IMR-90 (cell line): ENCODE data around the gene PITPNM3. TPM values are rescaled to one million over a fixed set of nuclear protein-coding genes. Genes with fewer than 3 reads are reported as not detected.

Experiments used
- ATAC-seq: fragments of 200-7000 bp; cut with Tn5 transposase; 2 replicates; pipeline ENCODE4 v1.9.1; 2020; ENCODE audit warnings: low read depth, mild to moderate bottlenecking, moderate library complexity
- BruUV-seq: library from RNA; stranded (reverse); fragments of 400-500 nt; replicated peaks from 2 replicates; lab custom pipeline; 2021; lab: Mats Ljungman, UMichigan
- CTCF ChIA-PET: fragments of 300-600 bp; formaldehyde crosslinking; extraction: SDS; loops from one replicate; lab custom pipeline; 2021; ENCODE audit warnings: antibody characterized with exemption; lab: Yijun Ruan, JAX
- POLR2A ChIA-PET: fragments of 300-600 bp; sonication (Branson Sonifier 250); formaldehyde crosslinking; loops from one replicate; lab custom pipeline; 2022; ENCODE audit warnings: antibody characterized with exemption; ENCODE audit not compliant: unreplicated experiment; lab: Charles Lee
- DNase-seq: peaks from one replicate; pipeline ENCODE4 v3.0.0; 2013
- H2AFZ ChIP-seq: replicated peaks from 2 replicates; pipeline ENCODE3; 2013; ENCODE audit warnings: low read length, mild to moderate bottlenecking; ENCODE audit not compliant: poor library complexity
- H2AK5ac ChIP-seq: 2 replicates; pipeline ENCODE4 v1.6.1; 2013; ENCODE audit warnings: low read depth, low read length, inconsistent platforms
- H2AK9ac ChIP-seq: replicated peaks from 2 replicates; pipeline ENCODE3; 2013; ENCODE audit warnings: mild to moderate bottlenecking, low read depth, low read length, moderate library complexity; ENCODE audit not compliant: poor library complexity
- H2BK120ac ChIP-seq: 2 replicates; pipeline ENCODE4 v1.6.1; 2013; ENCODE audit warnings: low read depth, low read length, inconsistent platforms
- H2BK15ac ChIP-seq: 3 replicates; pipeline ENCODE4 v1.6.1; 2013; ENCODE audit warnings: low read depth, low read length, inconsistent platforms
- H2BK20ac ChIP-seq: 2 replicates; pipeline ENCODE4 v1.6.1; 2013; ENCODE audit warnings: low read depth, mild to moderate bottlenecking, inconsistent platforms, low read length, moderate library complexity
- H2BK5ac ChIP-seq: 2 replicates; pipeline ENCODE4 v1.6.1; 2013; ENCODE audit warnings: mild to moderate bottlenecking, low read depth, low read length, inconsistent platforms; ENCODE audit not compliant: poor library complexity, severe bottlenecking
- H3K14ac ChIP-seq: replicated peaks from 2 replicates; pipeline ENCODE4 v1.6.1; 2013; ENCODE audit warnings: low read depth, low read length, inconsistent platforms
- H3K18ac ChIP-seq: 2 replicates; pipeline ENCODE4 v1.6.1; 2013; ENCODE audit warnings: low read depth, low read length, control low read depth
- H3K23ac ChIP-seq: 2 replicates; pipeline ENCODE4 v1.6.1; 2013; ENCODE audit warnings: low read depth, low read length, inconsistent platforms
- H3K27ac ChIP-seq: 2 replicates; pipeline ENCODE4 v1.5.1; 2013; ENCODE audit warnings: mild to moderate bottlenecking, control low read depth, low read length; ENCODE audit not compliant: insufficient read depth
- H3K27me3 ChIP-seq: 2 replicates; pipeline ENCODE4 v1.6.1; 2013; ENCODE audit warnings: low read length; ENCODE audit not compliant: control insufficient read depth, insufficient read depth
- H3K36me3 ChIP-seq: 2 replicates; pipeline ENCODE4 v1.6.1; 2013; ENCODE audit warnings: low read length, mixed read lengths; ENCODE audit not compliant: control insufficient read depth, insufficient read depth
- H3K4ac ChIP-seq: 2 replicates; pipeline ENCODE4 v1.6.1; 2013; ENCODE audit warnings: low read depth, low read length, inconsistent platforms
- H3K4me1 ChIP-seq: 2 replicates; pipeline ENCODE4 v1.6.1; 2013; ENCODE audit warnings: low read length, mixed read lengths; ENCODE audit not compliant: control insufficient read depth, insufficient read depth
- H3K4me2 ChIP-seq: 2 replicates; pipeline ENCODE4 v1.6.1; 2013; ENCODE audit warnings: low read depth, mild to moderate bottlenecking, control low read depth, low read length, moderate library complexity
- H3K4me3 ChIP-seq: 2 replicates; pipeline ENCODE4 v1.5.1; 2013; ENCODE audit warnings: low read depth, mild to moderate bottlenecking, control low read depth, low read length, moderate library complexity; ENCODE audit not compliant: insufficient read depth
- H3K56ac ChIP-seq: 2 replicates; pipeline ENCODE4 v1.6.1; 2013; ENCODE audit warnings: low read length, inconsistent platforms; ENCODE audit not compliant: insufficient read depth; ENCODE audit errors: extremely low read depth
- H3K79me1 ChIP-seq, 2 experiments: 2 replicates each; pipeline ENCODE4 v1.6.1; 2013; ENCODE audit warnings: low read length in 2 of 2, inconsistent platforms in 1 of 2, low read depth in 1 of 2
- H3K9ac ChIP-seq: 2 replicates; pipeline ENCODE4 v1.6.1; 2013; ENCODE audit warnings: low read depth, low read length, control low read depth
- H3K9me1 ChIP-seq: 2 replicates; pipeline ENCODE4 v1.6.1; 2013; ENCODE audit warnings: low read length, inconsistent platforms; ENCODE audit not compliant: insufficient read depth
- H3K9me3 ChIP-seq: 2 replicates; pipeline ENCODE4 v1.6.1; 2013; ENCODE audit warnings: low read length; ENCODE audit not compliant: control insufficient read depth, insufficient read depth
- H4K20me1 ChIP-seq: 2 replicates; pipeline ENCODE4 v1.6.1; 2013; ENCODE audit warnings: low read length, inconsistent platforms; ENCODE audit not compliant: insufficient read depth
- H4K5ac ChIP-seq: 2 replicates; pipeline ENCODE4 v1.6.1; 2013; ENCODE audit warnings: mild to moderate bottlenecking, low read depth, low read length, control low read depth
- H4K8ac ChIP-seq, 2 experiments: 2 replicates each; pipeline ENCODE4 v1.6.1; 2013; ENCODE audit warnings: low read depth in 2 of 2, low read length in 2 of 2, control low read depth in 1 of 2, inconsistent platforms in 1 of 2
- H4K91ac ChIP-seq: 2 replicates; pipeline ENCODE4 v1.6.1; 2013; ENCODE audit warnings: low read depth, low read length, inconsistent platforms; ENCODE audit not compliant: insufficient read depth
- MAFK ChIP-seq: IDR thresholded peaks from 2 replicates; pipeline ENCODE4 v1.6.1; 2012; ENCODE audit warnings: low read depth, low read length, improper control_type of control experiment
- MXI1 ChIP-seq: IDR thresholded peaks from 2 replicates; pipeline ENCODE4 v1.6.1; 2012; ENCODE audit warnings: low read depth, mild to moderate bottlenecking, low read length, moderate library complexity, borderline replicate concordance
- WGBS, 2 experiments: methylation state at CpG; one replicate each; pipeline versions ENCODE4 v1.1.5 to v1.1.7; 2013; ENCODE audit warnings: missing lambda C conversion rate in 2 of 2; ENCODE audit not compliant: insufficient read length in 1 of 2; ENCODE audit errors: extremely low coverage in 2 of 2; 5-methylcytosine and 5-hydroxymethylcytosine counted together
- dilution Hi-C: fragments of 300-500 bp; cut with HindIII; formaldehyde crosslinking; loops from one replicate; pipeline ENCODE4 v1.14.3; 2018; ENCODE audit warnings: low sequenced_read_pairs; ENCODE audit not compliant: unreplicated experiment
- in situ Hi-C: fragments of 300-500 bp; cut with MboI; formaldehyde crosslinking; loops from 3 replicates; pipeline ENCODE4 v1.14.3; 2019; ENCODE audit warnings: low sequenced_read_pairs, inconsistent platforms, mixed read lengths
- intact Hi-C: fragments of 100-400 bp; cut with micrococcal nuclease; formaldehyde crosslinking; loops from 2 replicates; pipeline ENCODE4 v1.10.0; 2022
- polyA plus RNA-seq, 3 experiments: library from polyadenylated mRNA; depleted of rRNA; stranded (reverse); fragments of >200 nt; gene quantifications; 2 replicates each; pipeline ENCODE4 v1.2.3, GENCODE V29; 2012; ENCODE audit warnings: low replicate concordance in 1 of 3
- total RNA-seq: library from RNA; depleted of rRNA; stranded (reverse); fragments of >200 nt; gene quantifications from 2 replicates; pipeline ENCODE4 v1.2.3, GENCODE V29; 2012

Gene PITPNM3
- total and polyA plus RNA-seq, 2 of the 4 experiments (the other 2 are of a cell fraction) = 0.54 to 1.7 TPM

GRCh38 chr17:6583411-6583810, 27.1 kb upstream of the PITPNM3 start:
- TF ChIP-seq MAFK = no peak
- no peak for TF ChIP-seq MXI1
- Histone ChIP-seq H3K4me2 (no peak overlapping the region), H3K9me1 (no peaks in the 10 kb centered on the region), H2AK5ac (no peak overlapping the region), H3K4me3 (no peak overlapping the region), H3K4ac (no peak overlapping the region), H4K5ac (no peak overlapping the region), H3K23ac (no peak overlapping the region), H2BK15ac (no peak overlapping the region), H3K14ac (no peak overlapping the region), H3K79me1 (peaks cover 0 to 3% of the 10 kb centered on the region in 2 experiments; a peak in 2 of 4 replicates), H2BK20ac (no peak overlapping the region), H4K91ac (no peak overlapping the region), H3K36me3 (peaks cover 41% of the 10 kb centered on the region), H3K9ac (no peak overlapping the region), H2BK120ac (no peak overlapping the region), H3K56ac (no peak overlapping the region), H4K8ac (no peak overlapping the region), H2AFZ (no peak overlapping the region), H4K20me1 (no peaks in the 10 kb centered on the region), H3K27ac (no peak overlapping the region), H3K4me1 (no peaks in the 10 kb centered on the region), H3K9me3 (peaks cover 3% of the 10 kb centered on the region), H3K18ac (no peak overlapping the region), H3K27me3 (no peaks in the 10 kb centered on the region), H2BK5ac (no peak overlapping the region), H2AK9ac (no peak overlapping the region)
- WGBS, 2 experiments = no CpG with 5 or more reads among the region's 4 CpGs
- ChIA-PET CTCF (interaction anchor here (0.6 kb wide), 1 partner anchor 16 kb away, joined by 5 read pairs; no protein-coding TSS in a partner anchor), POLR2A (no interaction called here)
- intact Hi-C loops = no loop called here
- no peak for DNase-seq
- dilution Hi-C loops = no loop called here
- BruUV-seq = no TSS peak
- ATAC-seq = no peak
- in situ Hi-C loops = no loop called here
